ENCODE data around the gene CEP120.
"Not testable (repeated sequence)": the region's sequence is repeated elsewhere in the genome, so short reads cannot be mapped to it uniquely, and the experiment has no call there.

CEP120 gene

GRCh38 chr5:123449424-123449974 is 26.3 kb upstream of the CEP120 start:
- DNase-seq: no peak
- H3K36me3 Mint-ChIP-seq (ENCODE audit: low read depth): no peaks in the 10 kb centered on the region
- H3K9me3 Mint-ChIP-seq: no peaks in the 10 kb centered on the region
- H3K4me3 Mint-ChIP-seq: no peak overlapping the region
- peaks cover 27% of the 10 kb centered on the region for H3K4me1 Mint-ChIP-seq (ENCODE audit: low read depth)
- no peak overlapping the region for H3K27ac Mint-ChIP-seq
- peaks cover 11% of the 10 kb centered on the region for H3K27me3 Mint-ChIP-seq

DNA sequence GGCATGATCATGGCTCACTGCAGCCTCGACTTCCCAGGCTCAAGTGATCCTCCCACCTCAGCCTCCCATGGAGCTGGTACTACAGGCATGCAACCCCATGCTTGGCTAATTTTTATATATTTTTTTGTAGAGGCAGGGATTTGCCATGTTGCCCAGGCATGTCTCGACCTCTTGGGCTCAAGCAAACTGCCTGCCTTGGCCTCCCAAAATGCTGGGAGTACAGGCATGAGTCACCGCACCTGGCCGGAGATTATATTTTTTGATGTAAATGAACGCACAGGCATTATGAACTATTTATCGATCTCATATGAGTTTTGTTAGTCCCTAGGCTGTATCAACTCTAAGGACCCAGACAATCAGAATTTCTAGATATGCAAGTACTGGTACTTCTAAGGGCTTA is 25.5 kb upstream of the CEP120 start:
- Mint-ChIP-seq H3K4me1 (ENCODE audit: low read depth) (peaks cover 27% of the 10 kb centered on the region), H3K4me3 (no peak overlapping the region), H3K36me3 (ENCODE audit: low read depth) (no peaks in the 10 kb centered on the region), H3K9me3 (no peaks in the 10 kb centered on the region), H3K27me3 (peaks cover 11% of the 10 kb centered on the region), H3K27ac (no peak overlapping the region)
- no peak for DNase-seq

GRCh38 chr5:123448017-123448617 is 24.9 kb upstream of the CEP120 start:
- no peaks in the 10 kb centered on the region for H3K36me3 Mint-ChIP-seq (ENCODE audit: low read depth)
- peaks cover 27% of the 10 kb centered on the region for H3K4me1 Mint-ChIP-seq (ENCODE audit: low read depth)
- H3K27me3 Mint-ChIP-seq: peaks cover 11% of the 10 kb centered on the region
- H3K4me3 Mint-ChIP-seq: peak overlapping the region; percentile 6
- peak overlapping the region; percentile 77 for H3K27ac Mint-ChIP-seq
- no peaks in the 10 kb centered on the region for H3K9me3 Mint-ChIP-seq
- DNase-seq: no peak

GRCh38 chr5:123444016-123444415 is 20.8 kb upstream of the CEP120 start:
- H3K4me1 Mint-ChIP-seq (ENCODE audit: low read depth): peaks cover 30% of the 10 kb centered on the region
- no peak overlapping the region for H3K27ac Mint-ChIP-seq
- H3K36me3 Mint-ChIP-seq (ENCODE audit: low read depth): no peaks in the 10 kb centered on the region
- H3K27me3 Mint-ChIP-seq: peaks cover 5% of the 10 kb centered on the region
- DNase-seq: no peak
- no peaks in the 10 kb centered on the region for H3K9me3 Mint-ChIP-seq
- H3K4me3 Mint-ChIP-seq: no peak overlapping the region

GRCh38 chr5:123441408-123441807 is 18.2 kb upstream of the CEP120 start:
- no peak overlapping the region for H3K4me3 Mint-ChIP-seq
- no peaks in the 10 kb centered on the region for H3K36me3 Mint-ChIP-seq (ENCODE audit: low read depth)

DNA sequence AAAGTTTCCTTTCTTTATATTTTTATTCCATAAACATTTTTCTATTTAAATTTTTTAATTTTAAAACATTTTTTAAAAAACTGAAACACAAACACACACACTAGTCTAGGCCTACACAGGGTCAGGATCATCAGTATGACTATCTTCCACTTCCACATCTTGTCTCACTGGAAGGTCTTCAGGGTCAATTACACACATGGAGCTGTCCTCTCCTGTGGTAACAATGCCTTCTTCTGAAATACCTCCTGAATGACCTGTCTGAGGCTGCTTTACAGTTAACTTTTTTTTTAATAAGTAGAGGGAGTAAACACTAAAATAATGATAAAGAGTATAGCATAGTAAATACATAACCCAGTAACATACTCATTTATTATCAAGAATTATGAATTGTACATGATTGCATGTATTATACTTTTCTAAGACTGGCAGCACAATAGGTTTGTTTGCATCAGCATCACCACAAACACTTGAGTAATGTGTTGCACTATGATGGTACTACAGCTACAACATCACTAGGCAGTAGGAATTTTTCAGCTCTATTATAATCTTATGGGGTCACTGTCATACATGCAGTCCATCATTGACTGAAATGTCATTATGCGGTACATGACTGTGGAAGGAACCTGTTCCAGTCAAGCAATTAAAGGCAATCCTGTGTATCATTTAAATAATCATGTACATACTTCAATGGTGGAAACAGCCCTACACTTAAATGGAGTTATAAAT is 17.4 kb upstream of the CEP120 start:
- Mint-ChIP-seq H3K4me3 (no peak overlapping the region), H3K4me1 (ENCODE audit: low read depth) (peaks cover 22% of the 10 kb centered on the region), H3K36me3 (ENCODE audit: low read depth) (no peaks in the 10 kb centered on the region), H3K27ac (no peak overlapping the region), H3K27me3 (no peaks in the 10 kb centered on the region), H3K9me3 (no peaks in the 10 kb centered on the region)
- DNase-seq: no peak

More at GRCh38 chr5:123441408-123441807, 18.2 kb upstream of the CEP120 start:
- Mint-ChIP-seq H3K27ac (peak overlapping the region; percentile 8), H3K27me3 (peaks cover 5% of the 10 kb centered on the region), H3K4me1 (ENCODE audit: low read depth) (peaks cover 22% of the 10 kb centered on the region), H3K9me3 (no peaks in the 10 kb centered on the region)
- DNase-seq: no peak

- Mint-ChIP-seq H3K4me1 (ENCODE audit: low read depth) (peaks cover 22% of the 10 kb centered on the region), H3K4me3 (no peak overlapping the region), H3K27me3 (no peaks in the 10 kb centered on the region), H3K36me3 (ENCODE audit: low read depth) (no peaks in the 10 kb centered on the region), H3K9me3 (no peaks in the 10 kb centered on the region), H3K27ac (no peak overlapping the region)
- DNase-seq: no peak
Measured at GRCh38 chr5:123439709-123440108, 16.5 kb upstream of the CEP120 start.

DNA sequence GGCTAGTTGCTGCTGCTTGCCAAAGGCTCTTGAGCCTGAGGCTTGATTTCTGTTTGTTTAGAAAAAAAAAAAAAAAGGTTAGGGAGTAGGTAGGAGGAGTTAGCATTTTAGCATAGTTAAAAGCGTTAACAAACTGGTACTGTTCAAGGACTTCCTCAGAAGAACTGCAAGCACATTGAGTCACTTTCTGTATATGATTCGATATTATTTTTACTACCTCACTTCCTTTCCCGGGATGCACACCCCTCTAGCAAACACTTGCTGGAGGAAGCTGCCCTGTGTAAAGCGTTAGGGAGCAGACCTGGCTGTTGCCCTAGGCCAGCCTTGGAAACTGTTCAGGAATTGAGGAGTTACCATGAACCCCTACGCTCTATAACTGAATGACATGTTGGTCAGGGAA is 15.7 kb upstream of the CEP120 start:
- Mint-ChIP-seq H3K27me3 (no peaks in the 10 kb centered on the region), H3K4me3 (no peak overlapping the region), H3K4me1 (ENCODE audit: low read depth) (peaks cover 22% of the 10 kb centered on the region), H3K27ac (peak overlapping the region; percentile 3), H3K36me3 (ENCODE audit: low read depth) (no peaks in the 10 kb centered on the region), H3K9me3 (no peaks in the 10 kb centered on the region)
- no peak for DNase-seq

DNA sequence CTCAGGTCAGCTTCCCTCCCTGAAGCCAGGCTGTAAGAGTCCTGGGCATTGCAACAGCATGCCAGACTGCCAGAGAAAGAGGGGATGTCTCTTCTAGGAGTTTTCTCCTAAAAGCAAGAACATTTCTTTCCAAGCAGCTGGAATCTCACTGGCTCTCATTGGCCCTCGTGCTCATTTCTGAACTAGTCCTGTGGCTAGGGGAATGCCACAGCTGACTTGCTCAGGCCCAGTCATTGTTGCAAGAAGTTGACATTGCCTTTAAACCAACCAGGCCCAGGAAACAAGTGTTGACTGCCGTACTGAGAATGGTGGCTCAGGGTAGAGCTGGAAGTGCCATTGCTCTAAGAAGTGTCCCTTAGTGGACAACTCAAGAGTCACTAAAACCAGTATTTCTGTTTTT is 15.0 kb upstream of the CEP120 start:
- H3K27ac Mint-ChIP-seq: peak overlapping the region; percentile 55
- no peaks in the 10 kb centered on the region for H3K36me3 Mint-ChIP-seq (ENCODE audit: low read depth)
- no peak for DNase-seq
- no peaks in the 10 kb centered on the region for H3K9me3 Mint-ChIP-seq
- H3K4me1 Mint-ChIP-seq (ENCODE audit: low read depth): peaks cover 22% of the 10 kb centered on the region
- H3K27me3 Mint-ChIP-seq: no peaks in the 10 kb centered on the region
- no peak overlapping the region for H3K4me3 Mint-ChIP-seq

DNA sequence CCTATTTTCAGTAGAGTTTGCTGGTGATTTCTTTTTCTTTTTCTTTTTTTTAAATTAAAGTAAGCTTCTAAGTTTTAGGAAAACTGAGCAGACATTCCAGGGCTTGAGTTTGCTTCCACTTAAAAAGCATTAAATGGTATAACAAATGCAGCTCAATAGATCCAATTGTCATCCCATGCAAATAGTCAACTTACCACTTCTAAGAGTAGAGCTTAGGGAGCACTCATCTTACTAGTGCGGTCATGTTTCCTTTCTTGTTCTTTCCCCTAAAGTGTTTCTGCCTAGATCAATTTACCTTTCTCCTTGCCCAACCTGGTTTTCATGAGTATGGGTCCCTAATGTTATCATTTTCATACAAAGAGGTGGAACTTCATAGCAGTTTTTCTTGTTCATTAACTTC is 13.0 kb upstream of the CEP120 start:
- Mint-ChIP-seq H3K36me3 (ENCODE audit: low read depth) (no peaks in the 10 kb centered on the region), H3K4me1 (ENCODE audit: low read depth) (peaks cover 18% of the 10 kb centered on the region), H3K4me3 (no peak overlapping the region)

DNA sequence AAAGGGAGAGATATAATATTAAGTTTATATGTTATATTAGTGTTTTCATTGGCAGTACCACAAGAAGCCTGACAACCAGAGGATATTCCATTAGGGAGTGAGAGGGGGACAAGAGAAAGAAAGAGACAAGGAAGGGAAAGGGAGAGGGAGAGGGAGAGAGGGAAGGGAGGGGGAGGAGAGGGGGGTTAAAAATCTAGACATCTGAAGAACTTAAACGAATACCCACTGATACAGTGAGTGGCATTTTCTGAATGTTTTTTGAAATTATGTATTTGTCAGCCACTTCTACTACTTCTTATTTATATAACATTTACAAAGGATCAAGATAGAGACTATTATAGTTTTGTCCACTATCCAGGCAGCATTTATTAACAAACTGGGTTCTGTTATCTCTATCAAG is 11.6 kb upstream of the CEP120 start:
- Mint-ChIP-seq H3K27me3 (peaks cover 11% of the 10 kb centered on the region), H3K9me3 (no peaks in the 10 kb centered on the region), H3K4me1 (ENCODE audit: low read depth) (peaks cover 18% of the 10 kb centered on the region), H3K27ac (no peak overlapping the region), H3K36me3 (ENCODE audit: low read depth) (no peaks in the 10 kb centered on the region), H3K4me3 (no peak overlapping the region)
- no peak for DNase-seq

More for the DNA sequence above, 13.0 kb upstream of the CEP120 start:
- DNase-seq: no peak
- no peaks in the 10 kb centered on the region for H3K9me3 Mint-ChIP-seq
- peaks cover 11% of the 10 kb centered on the region for H3K27me3 Mint-ChIP-seq
- no peak overlapping the region for H3K27ac Mint-ChIP-seq

GRCh38 chr5:123433596-123433995 is 10.4 kb upstream of the CEP120 start:
- no peak overlapping the region for H3K27ac Mint-ChIP-seq
- H3K36me3 Mint-ChIP-seq (ENCODE audit: low read depth): no peaks in the 10 kb centered on the region
- peaks cover 13% of the 10 kb centered on the region for H3K4me1 Mint-ChIP-seq (ENCODE audit: low read depth)
- no peak for DNase-seq
- no peaks in the 10 kb centered on the region for H3K9me3 Mint-ChIP-seq
- H3K4me3 Mint-ChIP-seq: no peak overlapping the region
- peaks cover 11% of the 10 kb centered on the region for H3K27me3 Mint-ChIP-seq

- H3K4me3 Mint-ChIP-seq; H3K36me3 Mint-ChIP-seq (ENCODE audit: low read depth); DNase-seq; H3K9me3 Mint-ChIP-seq: not testable (repeated sequence)
- H3K4me1 Mint-ChIP-seq (ENCODE audit: low read depth): peaks cover 10% of the 10 kb centered on the region
- H3K27ac Mint-ChIP-seq: peak overlapping the region; percentile 83
- peaks cover 11% of the 10 kb centered on the region for H3K27me3 Mint-ChIP-seq
Measured at GRCh38 chr5:123430441-123430840, 7.2 kb upstream of the CEP120 start.

DNA sequence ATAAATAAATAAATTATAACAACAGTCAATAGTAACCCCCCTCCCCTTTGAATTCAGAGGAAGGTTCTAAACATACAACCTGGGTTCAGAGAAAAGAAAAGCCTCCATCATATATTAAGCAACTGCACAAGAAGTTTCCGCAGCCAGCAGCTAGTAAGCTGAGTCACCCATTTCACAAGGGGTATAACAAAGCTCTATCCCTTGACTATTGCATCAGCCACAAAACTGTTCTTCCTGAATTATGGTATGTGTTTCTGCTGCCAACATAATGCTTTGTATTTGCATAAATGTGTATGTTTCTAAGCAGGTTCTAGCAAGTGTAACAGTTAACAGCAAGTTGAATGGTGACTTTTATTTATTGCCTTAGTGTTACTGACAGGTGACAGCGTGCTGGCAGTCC is 6.8 kb upstream of the CEP120 start:
- Mint-ChIP-seq H3K9me3 (peaks cover 2% of the 10 kb centered on the region), H3K4me3 (no peak overlapping the region), H3K36me3 (ENCODE audit: low read depth) (no peaks in the 10 kb centered on the region), H3K27ac (peak overlapping the region; percentile 83), H3K27me3 (peaks cover 11% of the 10 kb centered on the region), H3K4me1 (ENCODE audit: low read depth) (peaks cover 13% of the 10 kb centered on the region)
- no peak for DNase-seq

- no peaks in the 10 kb centered on the region for H3K36me3 Mint-ChIP-seq (ENCODE audit: low read depth)
- H3K27ac Mint-ChIP-seq: peak overlapping the region; percentile 26
- no peak overlapping the region for H3K4me3 Mint-ChIP-seq
- peaks cover 16% of the 10 kb centered on the region for H3K4me1 Mint-ChIP-seq (ENCODE audit: low read depth)
- DNase-seq: no peak
- peaks cover 11% of the 10 kb centered on the region for H3K27me3 Mint-ChIP-seq
- peaks cover 2% of the 10 kb centered on the region for H3K9me3 Mint-ChIP-seq
Measured at GRCh38 chr5:123429221-123429954, 6.2 kb upstream of the CEP120 start.
